HepG2 (cell line): Measurements from ENCODE around the gene PHF5A. TPM values are rescaled to one million over a fixed set of nuclear protein-coding genes. Genes with fewer than 3 reads are reported as not detected.

Source experiments
- DNMT3B ChIP-seq: conservative IDR thresholded peaks from 2 replicates; pipeline ENCODE4 v1.6.1; 2016; ENCODE audit warnings: missing biosample characterization, control low read depth
- GATAD2A ChIP-seq: IDR thresholded peaks from 2 replicates; pipeline ENCODE4 v1.6.1; 2016
- HOXA5 ChIP-seq: sonication (generic); formaldehyde crosslinking; IDR thresholded peaks from 2 replicates; pipeline ENCODE4 v1.4.0; 2020; ENCODE audit warnings: missing genetic modification reagents
- KDM6A ChIP-seq: IDR thresholded peaks from 2 replicates; pipeline ENCODE4 v1.6.1; 2016; ENCODE audit warnings: low read depth
- MAZ ChIP-seq, 2 experiments: sonication (generic) in 1 of 2; formaldehyde crosslinking in 1 of 2; IDR thresholded peaks; 2 replicates each; pipeline versions ENCODE4 v1.5.0 to v1.6.1; 2012 to 2020; ENCODE audit warnings: low read depth in 2 of 2, mild to moderate bottlenecking in 2 of 2, borderline replicate concordance in 1 of 2, improper control_type of control experiment in 1 of 2, low read length in 1 of 2, missing genetic modification reagents in 1 of 2, moderate library complexity in 1 of 2
- NCOA2 ChIP-seq: sonication (generic); formaldehyde crosslinking; IDR thresholded peaks from 2 replicates; pipeline ENCODE4 v1.8.0; 2022; ENCODE audit warnings: inconsistent platforms
- POGZ ChIP-seq: sonication (generic); formaldehyde crosslinking; IDR thresholded peaks from 2 replicates; pipeline ENCODE4 v1.4.0; 2020; ENCODE audit warnings: mild to moderate bottlenecking, missing genetic modification reagents
- POLR2A ChIP-seq, 2 experiments: IDR thresholded peaks; 2 replicates each; pipeline ENCODE4 v1.6.1; 2011; ENCODE audit warnings: low read depth in 2 of 2, low read length in 2 of 2, mild to moderate bottlenecking in 1 of 2, moderate library complexity in 1 of 2; ENCODE audit not compliant: insufficient read depth in 1 of 2
- SAP130 ChIP-seq: IDR thresholded peaks from 2 replicates; pipeline ENCODE4 v1.6.1; 2016; ENCODE audit warnings: low read depth
- SIN3A ChIP-seq: IDR thresholded peaks from 2 replicates; pipeline ENCODE4 v1.6.1; 2011; ENCODE audit warnings: low read depth, mild to moderate bottlenecking, control low read depth, low read length, borderline replicate concordance
- SRF ChIP-seq: IDR thresholded peaks from 2 replicates; pipeline ENCODE4 v1.6.1; 2011; ENCODE audit warnings: mild to moderate bottlenecking, low read depth, low read length, moderate library complexity
- TBX3 ChIP-seq: fragments of 450-650 bp; IDR thresholded peaks from 2 replicates; pipeline ENCODE4 v1.6.1; 2017; ENCODE audit warnings: antibody characterized with exemption, mild to moderate bottlenecking, inconsistent platforms, borderline replicate concordance
- TFDP1 ChIP-seq: IDR thresholded peaks from 2 replicates; pipeline ENCODE4 v1.6.1; 2016; ENCODE audit warnings: missing compliant biosample characterization, missing genetic modification reagents, borderline replicate concordance
- TMF1 ChIP-seq: sonication (generic); formaldehyde crosslinking; IDR thresholded peaks from 2 replicates; pipeline ENCODE4 v1.8.1; 2022; ENCODE audit warnings: low read depth, missing genetic modification reagents
- ZNF121 ChIP-seq: sonication (generic); formaldehyde crosslinking; IDR thresholded peaks from 2 replicates; pipeline ENCODE4 v1.5.0; 2020; ENCODE audit warnings: mild to moderate bottlenecking, missing genetic modification reagents
- ZNF296 ChIP-seq: sonication (generic); formaldehyde crosslinking; conservative IDR thresholded peaks from 2 replicates; pipeline ENCODE4 v1.5.0; 2020; ENCODE audit warnings: mild to moderate bottlenecking, missing genetic modification reagents
- ZNF616 ChIP-seq: sonication (generic); formaldehyde crosslinking; IDR thresholded peaks from 2 replicates; pipeline ENCODE4 v1.5.0; 2020; ENCODE audit warnings: low read depth, mild to moderate bottlenecking, missing genetic modification reagents
- ZNF687 ChIP-seq: sonication (generic); formaldehyde crosslinking; IDR thresholded peaks from 2 replicates; pipeline ENCODE4 v1.5.1; 2020; ENCODE audit warnings: mild to moderate bottlenecking, missing genetic modification reagents, moderate library complexity
- ZNF709 ChIP-seq: sonication (generic); formaldehyde crosslinking; IDR thresholded peaks from 2 replicates; pipeline ENCODE4 v1.5.0; 2020; ENCODE audit warnings: mild to moderate bottlenecking, missing genetic modification reagents
- ZNF746 ChIP-seq: sonication (generic); formaldehyde crosslinking; IDR thresholded peaks from 2 replicates; pipeline ENCODE4 v1.8.0; 2022; ENCODE audit warnings: mild to moderate bottlenecking, missing genetic modification reagents
- polyA plus RNA-seq, 8 experiments: library from polyadenylated mRNA; depleted of rRNA in 3 of 8; stranded (reverse) in 7 of 8; unstranded in 1 of 8; fragments of >200 nt; fragmentation: Illumina TruSeq in 4 of 8; extraction: Trizol in 4 of 8; gene quantifications; 2 replicates each; pipeline versions ENCODE4 v1.2.1 to v1.2.3, GENCODE V29; 2011 to 2016; ENCODE audit warnings: low read depth in 4 of 8, missing spikeins in 1 of 8, mixed read lengths in 1 of 8; ENCODE audit not compliant: insufficient read depth in 1 of 8
- total RNA-seq, 5 experiments: library from RNA; depleted of rRNA; stranded (reverse); fragments of >200 nt; fragmentation: Illumina TruSeq; extraction: Trizol; gene quantifications; 2 replicates each; pipeline ENCODE4 v1.2.3, GENCODE V29; 2016; ENCODE audit warnings: low read depth in 1 of 5
- TF ChIP-seq, protein P1 (sequence below): sonication (generic); formaldehyde crosslinking; IDR thresholded peaks from 2 replicates; pipeline ENCODE4 v1.5.0; 2020; ENCODE audit warnings: mild to moderate bottlenecking, missing genetic modification reagents
- TF ChIP-seq, protein P2 (sequence below): conservative IDR thresholded peaks from 2 replicates; pipeline ENCODE4 v1.6.1; 2018; ENCODE audit warnings: missing genetic modification reagents

The PHF5A gene
- total and polyA plus RNA-seq, 2 of the 13 experiments (the other 11 are each of a cell fraction or from before 2014, with no cell fraction given): 56.6 to 105 TPM

- TF ChIP-seq, protein P1, sequence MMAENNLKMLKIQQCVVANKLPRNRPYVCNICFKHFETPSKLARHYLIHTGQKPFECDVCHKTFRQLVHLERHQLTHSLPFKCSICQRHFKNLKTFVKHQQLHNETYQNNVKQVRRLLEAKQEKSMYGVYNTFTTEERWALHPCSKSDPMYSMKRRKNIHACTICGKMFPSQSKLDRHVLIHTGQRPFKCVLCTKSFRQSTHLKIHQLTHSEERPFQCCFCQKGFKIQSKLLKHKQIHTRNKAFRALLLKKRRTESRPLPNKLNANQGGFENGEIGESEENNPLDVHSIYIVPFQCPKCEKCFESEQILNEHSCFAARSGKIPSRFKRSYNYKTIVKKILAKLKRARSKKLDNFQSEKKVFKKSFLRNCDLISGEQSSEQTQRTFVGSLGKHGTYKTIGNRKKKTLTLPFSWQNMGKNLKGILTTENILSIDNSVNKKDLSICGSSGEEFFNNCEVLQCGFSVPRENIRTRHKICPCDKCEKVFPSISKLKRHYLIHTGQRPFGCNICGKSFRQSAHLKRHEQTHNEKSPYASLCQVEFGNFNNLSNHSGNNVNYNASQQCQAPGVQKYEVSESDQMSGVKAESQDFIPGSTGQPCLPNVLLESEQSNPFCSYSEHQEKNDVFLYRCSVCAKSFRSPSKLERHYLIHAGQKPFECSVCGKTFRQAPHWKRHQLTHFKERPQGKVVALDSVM: peak; percentile 36; the same call in 1 of the 2 replicates
- TF ChIP-seq SAP130 (CRISPR knock-in tag) (peak; percentile 95), HOXA5 (CRISPR knock-in tag) (peak; percentile 33; the same call in 1 of the 2 replicates), TBX3 (peak; percentile 67; the same call in 1 of the 2 replicates), ZNF687 (peak; percentile 68), POLR2A (IDR thresholded peaks at IDR 0.05; ENCODE audit: insufficient read depth in 1 of 2, low read depth in 2 of 2, low read length in 2 of 2) (peak; percentile 92 to 93), SIN3A (peak; percentile 84), SRF (0 out of 2 replicates have a peak, but pooled peaks have one; percentile 12), ZNF616 (0 out of 2 replicates have a peak, but pooled peaks have one; percentile 66), GATAD2A (CRISPR knock-in tag) (peak; percentile 47; the same call in 1 of the 2 replicates), ZNF709 (CRISPR knock-in tag) (peak; percentile 73; the same call in 1 of the 2 replicates), ZNF121 (CRISPR knock-in tag) (0 out of 2 replicates have a peak, but pooled peaks have one; percentile 21), MAZ (IDR thresholded peaks at IDR 0.05; ENCODE audit: borderline replicate concordance, low read depth, low read length) (peak; percentile 100), MAZ (CRISPR knock-in tag; IDR thresholded peaks at IDR 0.05; ENCODE audit: low read depth) (peak; percentile 95), TMF1 (0 out of 2 replicates have a peak, but pooled peaks have one; percentile 17), TFDP1 (CRISPR knock-in tag) (peak; percentile 71), POGZ (peak; percentile 58; the same call in 1 of the 2 replicates), DNMT3B (CRISPR knock-in tag) (peak; percentile 66; the same call in 1 of the 2 replicates), KDM6A (CRISPR knock-in tag) (peak; percentile 49; the same call in 1 of the 2 replicates), ZNF296 (0 out of 2 replicates have a peak, but pooled peaks have one; percentile 36), NCOA2 (CRISPR knock-in tag) (peak; percentile 75), ZNF746 (CRISPR knock-in tag) (peak; percentile 72; the same call in 1 of the 2 replicates)
- TF ChIP-seq, protein P2, sequence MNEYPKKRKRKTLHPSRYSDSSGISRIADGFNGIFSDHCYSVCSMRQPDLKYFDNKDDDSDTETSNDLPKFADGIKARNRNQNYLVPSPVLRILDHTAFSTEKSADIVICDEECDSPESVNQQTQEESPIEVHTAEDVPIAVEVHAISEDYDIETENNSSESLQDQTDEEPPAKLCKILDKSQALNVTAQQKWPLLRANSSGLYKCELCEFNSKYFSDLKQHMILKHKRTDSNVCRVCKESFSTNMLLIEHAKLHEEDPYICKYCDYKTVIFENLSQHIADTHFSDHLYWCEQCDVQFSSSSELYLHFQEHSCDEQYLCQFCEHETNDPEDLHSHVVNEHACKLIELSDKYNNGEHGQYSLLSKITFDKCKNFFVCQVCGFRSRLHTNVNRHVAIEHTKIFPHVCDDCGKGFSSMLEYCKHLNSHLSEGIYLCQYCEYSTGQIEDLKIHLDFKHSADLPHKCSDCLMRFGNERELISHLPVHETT: 0 out of 2 replicates have a peak, but pooled peaks have one; percentile 66
Observed at GRCh38 chr22:41448189-41448808, 20.2 kb downstream of the PHF5A start (continued).
